Liver (tissue), 9 donors: ENCODE data around the gene MICU1. TPM values are rescaled to one million over a fixed set of nuclear protein-coding genes. Genes with fewer than 3 reads are reported as not detected.

Experiments used
- DNase-seq: peaks from one replicate; pipeline ENCODE4 v3.0.0-alpha.2; 2017; ENCODE audit warnings: low spot score
- H3K27ac ChIP-seq, 2 donors: one replicate each; pipeline ENCODE4 v1.7.0; 2013; ENCODE audit warnings: inconsistent platforms in 2 of 2, low read length in 2 of 2, control low read depth in 1 of 2, low read depth in 1 of 2, mild to moderate bottlenecking in 1 of 2
- H3K27me3 ChIP-seq, 4 donors: one replicate each; pipeline versions ENCODE4 v1.6.1 to v1.7.0; 2013; ENCODE audit warnings: low read length in 3 of 4, inconsistent platforms in 1 of 4, mild to moderate bottlenecking in 1 of 4, moderate library complexity in 1 of 4; ENCODE audit not compliant: control insufficient read depth in 4 of 4, insufficient read depth in 4 of 4
- H3K36me3 ChIP-seq, 4 donors: one replicate each; pipeline versions ENCODE4 v1.6.1 to v1.7.0; 2013; ENCODE audit warnings: low read length in 3 of 4, mild to moderate bottlenecking in 3 of 4, low read depth in 1 of 4, moderate library complexity in 1 of 4; ENCODE audit not compliant: control insufficient read depth in 4 of 4, insufficient read depth in 3 of 4
- H3K4me1 ChIP-seq, 4 donors: one replicate each; pipeline versions ENCODE4 v1.6.1 to v1.7.0; 2013; ENCODE audit warnings: low read length in 3 of 4, mild to moderate bottlenecking in 3 of 4, moderate library complexity in 1 of 4; ENCODE audit not compliant: control insufficient read depth in 4 of 4, insufficient read depth in 4 of 4
- H3K4me3 ChIP-seq, 3 donors: one replicate each; pipeline versions ENCODE4 v1.6.1 to v1.7.0; 2013; ENCODE audit warnings: low read length in 3 of 3, control low read depth in 1 of 3, low read depth in 1 of 3, mild to moderate bottlenecking in 1 of 3
- H3K9ac ChIP-seq, 2 donors: one replicate each; pipeline ENCODE4 v1.7.0; 2013; ENCODE audit warnings: low read length in 2 of 2, mild to moderate bottlenecking in 2 of 2, moderate library complexity in 2 of 2, control low read depth in 1 of 2, low read depth in 1 of 2
- H3K9me3 ChIP-seq, 4 donors: one replicate each; pipeline versions ENCODE4 v1.6.1 to v1.7.0; 2013; ENCODE audit warnings: low read length in 3 of 4; ENCODE audit not compliant: control insufficient read depth in 4 of 4
- ATF3 ChIP-seq: IDR thresholded peaks from 2 replicates; pipeline ENCODE4 v1.6.1; 2016; ENCODE audit warnings: antibody characterized with exemption
- CTCF ChIP-seq: fragments of 150-350 bp; IDR thresholded peaks from 2 replicates; pipeline ENCODE4 v1.5.1; 2017; ENCODE audit warnings: improper control_type of control experiment, low read depth, low read length; ENCODE audit not compliant: missing input control
- EGR1 ChIP-seq, 2 donors: IDR thresholded peaks; 2 replicates each; pipeline ENCODE4 v1.6.1; 2016 to 2018; ENCODE audit warnings: antibody characterized with exemption in 2 of 2, low read depth in 2 of 2
- GABPA ChIP-seq, 2 donors: IDR thresholded peaks in 1 of 2; conservative IDR thresholded peaks in 1 of 2; 2 replicates each; pipeline ENCODE4 v1.6.1; 2016; ENCODE audit warnings: antibody characterized with exemption in 2 of 2, mild to moderate bottlenecking in 1 of 2, moderate library complexity in 1 of 2
- HNF4A ChIP-seq, 2 donors: conservative IDR thresholded peaks; 2 replicates each; pipeline ENCODE4 v1.6.1; 2016; ENCODE audit warnings: antibody characterized with exemption in 2 of 2, mild to moderate bottlenecking in 2 of 2
- HNF4G ChIP-seq: IDR thresholded peaks from 2 replicates; pipeline ENCODE4 v1.6.1; 2016; ENCODE audit warnings: antibody characterized with exemption
- NR2F2 ChIP-seq: IDR thresholded peaks from 2 replicates; pipeline ENCODE4 v1.6.1; 2016; ENCODE audit warnings: antibody characterized with exemption
- RAD21 ChIP-seq, 2 donors: IDR thresholded peaks; 2 replicates each; pipeline ENCODE4 v1.6.1; 2016; ENCODE audit warnings: antibody characterized with exemption in 2 of 2, mild to moderate bottlenecking in 2 of 2
- REST ChIP-seq: IDR thresholded peaks from 2 replicates; pipeline ENCODE4 v1.6.1; 2016; ENCODE audit warnings: antibody characterized with exemption, mild to moderate bottlenecking
- RXRA ChIP-seq, 2 donors: IDR thresholded peaks; 2 replicates each; pipeline ENCODE4 v1.6.1; 2017 to 2018; ENCODE audit warnings: antibody characterized with exemption in 2 of 2, mild to moderate bottlenecking in 1 of 2
- SP1 ChIP-seq: IDR thresholded peaks from 2 replicates; pipeline ENCODE4 v1.6.1; 2018; ENCODE audit warnings: antibody characterized with exemption, mild to moderate bottlenecking
- YY1 ChIP-seq: IDR thresholded peaks from 2 replicates; pipeline ENCODE4 v1.6.1; 2016; ENCODE audit warnings: antibody characterized with exemption, mild to moderate bottlenecking
- ZBTB33 ChIP-seq: IDR thresholded peaks from 2 replicates; pipeline ENCODE4 v1.6.1; 2016; ENCODE audit warnings: antibody characterized with exemption
- WGBS: extraction: QIAGEN DNeasy Blood & Tissue Kit; methylation state at CpG from one replicate; pipeline ENCODE4 v1.1.7; 2013; 5-methylcytosine and 5-hydroxymethylcytosine counted together
- polyA plus RNA-seq, 2 donors: library from polyadenylated mRNA; stranded (reverse) in 1 of 2; unstranded in 1 of 2; fragments of 200-250 nt in 1 of 2; fragments of >200 nt in 1 of 2; fragmentation: Nextera tagmentation in 1 of 2; extraction: Ambion mirVana in 1 of 2; gene quantifications; one replicate each; pipeline versions ENCODE4 v1.2.1 to v1.2.3, GENCODE V29; 2013 to 2015
- total RNA-seq, 2 donors: library from RNA; depleted of rRNA; stranded (reverse); fragments of >200 nt; gene quantifications; one replicate each; pipeline ENCODE4 v1.2.3, GENCODE V29; 2014
- donor health status: healthy.
- donor health status: healthy.
- donor health status: healthy.
- donor health status: healthy.
- donor health status: healthy.

MICU1 gene
- total and polyA plus RNA-seq, 4 donors, result 26.4 to 47.4 (median 32.1) TPM

- Histone ChIP-seq H3K36me3 (no peaks in the 10 kb centered on the region), H3K4me3 (peak overlapping the region in 2 of 3 donors; percentile 45 to 57), H3K27ac (peak overlapping the region; percentile 93 to 97), H3K9ac (peak overlapping the region; percentile 63 to 75), H3K27me3 (no peaks in the 10 kb centered on the region), H3K9me3 (no peaks in the 10 kb centered on the region), H3K4me1 (peaks cover 19 to 52% (median 47%) of the 10 kb centered on the region in 4 donors)
- peak; percentile 87 for DNase-seq
- 1% methylated on average over 60 of the region's 60 CpGs for WGBS
- peak; percentile 17 for TF ChIP-seq ATF3
- peak; percentile 10 to 57 for TF ChIP-seq RXRA (IDR thresholded peaks at IDR 0.05)
- TF ChIP-seq ZBTB33, result no peak
- peak; percentile 39 for TF ChIP-seq HNF4G
- peak; percentile 32 for TF ChIP-seq NR2F2
- TF ChIP-seq GABPA (IDR thresholded peaks at IDR 0.05 in 1 of 2, conservative IDR thresholded peaks at IDR 0.05 in 1 of 2), result peak in 1 of 2 donors; percentile 29
- TF ChIP-seq YY1, result no peak
- peak; percentile 64 to 79 for TF ChIP-seq HNF4A (conservative IDR thresholded peaks at IDR 0.05)
- TF ChIP-seq SP1, result peak; percentile 53
- TF ChIP-seq RAD21 (IDR thresholded peaks at IDR 0.05), result peak; percentile 6 to 47
These were observed 306.2 kb downstream of the MICU1 start for GRCh38 chr10:72319416-72320254.

GRCh38 chr10:72318418-72319262 lies 307.2 kb downstream of the MICU1 start:
- peaks cover 19 to 54% (median 48%) of the 10 kb centered on the region in 4 donors for H3K4me1 ChIP-seq
- WGBS, result 53% methylated on average over 10 of the region's 10 CpGs
- peak overlapping the region in 1 of 3 donors; percentile 57 for H3K4me3 ChIP-seq
- H3K27me3 ChIP-seq, result no peaks in the 10 kb centered on the region
- peak overlapping the region; percentile 63 to 75 for H3K9ac ChIP-seq
- no peaks in the 10 kb centered on the region for H3K36me3 ChIP-seq
- H3K9me3 ChIP-seq, result no peaks in the 10 kb centered on the region
- H3K27ac ChIP-seq, result peak overlapping the region; percentile 93 to 97
- no peak for DNase-seq
- no peak for TF ChIP-seq RAD21 (IDR thresholded peaks at IDR 0.05)
- TF ChIP-seq EGR1 (IDR thresholded peaks at IDR 0.05; ENCODE audit: low read depth in 2 of 2), result no peak
- TF ChIP-seq SP1, result no peak
- TF ChIP-seq HNF4A (conservative IDR thresholded peaks at IDR 0.05), result no peak
- no peak for TF ChIP-seq REST
- no peak for TF ChIP-seq NR2F2
- no peak for TF ChIP-seq YY1
- TF ChIP-seq CTCF, result no peak
